GM19452 (cell line): ENCODE measurements around the gene MLIP.

Source experiments
- ATAC-seq: cut with Tn5 transposase; IDR thresholded peaks from one replicate; pipeline ENCODE4 v1.9.1; 2021; ENCODE audit not compliant: unreplicated experiment

MLIP gene

DNA sequence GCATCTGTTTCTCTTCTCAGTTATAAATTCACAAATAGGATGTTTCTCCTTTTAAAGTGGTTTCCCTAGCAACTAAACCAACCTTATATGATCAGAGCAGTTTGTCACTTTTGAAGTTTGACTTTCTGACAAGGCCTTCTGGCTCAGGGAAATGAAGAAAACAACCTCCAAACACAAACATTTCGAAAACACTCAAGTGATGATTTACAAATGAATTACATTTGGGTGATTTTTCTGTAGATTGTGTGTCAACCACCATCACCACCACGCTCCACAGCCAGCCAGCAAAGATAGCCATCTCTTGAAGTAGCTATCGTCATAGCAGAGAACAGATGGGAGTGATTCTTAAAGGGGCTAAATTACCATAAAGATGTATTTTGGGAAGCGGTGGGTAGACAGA, 16.5 kb upstream of the MLIP start:
- no peak for ATAC-seq

DNA sequence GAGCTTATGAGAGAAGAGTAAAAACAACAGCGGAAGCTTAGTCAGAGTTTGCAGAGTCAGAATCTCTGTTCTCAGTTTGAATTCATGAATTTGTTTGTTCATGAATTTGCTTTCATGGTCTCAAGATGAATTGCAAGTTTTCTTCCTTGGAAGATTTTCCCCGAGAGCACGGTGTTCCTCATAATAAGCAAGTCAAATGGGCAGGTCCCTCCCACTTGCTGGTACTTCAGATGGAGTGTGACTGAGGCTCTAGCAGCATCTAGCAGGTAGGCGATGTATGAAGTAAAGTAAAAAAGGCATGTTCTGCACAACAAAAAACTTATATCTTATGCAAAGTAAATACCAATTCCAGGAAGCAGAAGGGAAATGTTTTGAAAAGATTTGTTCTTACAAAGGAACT, 15.5 kb upstream of the MLIP start:
- no peak for ATAC-seq

DNA sequence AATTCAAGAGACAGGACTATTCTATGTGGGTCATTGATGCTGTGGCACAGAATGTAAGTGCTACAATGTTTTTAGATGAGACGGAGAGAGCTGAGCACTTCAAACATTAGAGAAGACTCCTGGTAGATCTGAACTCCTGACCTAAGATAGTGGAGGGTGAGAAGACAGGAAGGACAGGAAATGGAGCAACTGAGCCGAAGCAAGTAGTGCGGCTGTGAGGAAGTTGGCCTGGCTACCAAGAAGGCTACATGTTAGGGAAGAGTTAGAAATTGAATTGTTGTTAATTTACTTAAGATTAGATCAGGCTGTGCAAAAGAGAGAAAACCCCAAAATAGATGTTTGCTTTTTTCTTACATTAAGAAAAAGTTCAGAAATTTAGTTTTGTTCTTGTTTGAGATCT, 14.4 kb upstream of the MLIP start:
- ATAC-seq = no peak

DNA sequence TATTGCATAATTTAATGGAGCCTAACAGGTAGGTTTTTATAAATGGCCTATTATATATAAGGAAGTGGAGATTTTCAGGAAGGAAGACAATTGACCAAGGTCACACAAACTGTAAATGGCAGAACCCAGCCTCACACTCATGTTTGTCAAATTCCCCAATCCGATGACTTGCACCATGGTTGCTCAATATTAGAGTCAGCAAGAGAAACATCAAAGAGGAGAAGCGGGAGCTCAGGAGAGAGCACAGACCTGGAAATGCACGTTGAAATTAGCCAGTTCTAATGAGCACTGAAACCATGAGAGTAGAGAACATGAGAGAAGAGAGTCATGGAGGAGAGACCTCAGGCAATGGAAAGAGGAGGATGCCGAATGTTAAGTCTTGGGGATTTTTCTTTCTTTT, 13.5 kb upstream of the MLIP start:
- no peak for ATAC-seq

DNA sequence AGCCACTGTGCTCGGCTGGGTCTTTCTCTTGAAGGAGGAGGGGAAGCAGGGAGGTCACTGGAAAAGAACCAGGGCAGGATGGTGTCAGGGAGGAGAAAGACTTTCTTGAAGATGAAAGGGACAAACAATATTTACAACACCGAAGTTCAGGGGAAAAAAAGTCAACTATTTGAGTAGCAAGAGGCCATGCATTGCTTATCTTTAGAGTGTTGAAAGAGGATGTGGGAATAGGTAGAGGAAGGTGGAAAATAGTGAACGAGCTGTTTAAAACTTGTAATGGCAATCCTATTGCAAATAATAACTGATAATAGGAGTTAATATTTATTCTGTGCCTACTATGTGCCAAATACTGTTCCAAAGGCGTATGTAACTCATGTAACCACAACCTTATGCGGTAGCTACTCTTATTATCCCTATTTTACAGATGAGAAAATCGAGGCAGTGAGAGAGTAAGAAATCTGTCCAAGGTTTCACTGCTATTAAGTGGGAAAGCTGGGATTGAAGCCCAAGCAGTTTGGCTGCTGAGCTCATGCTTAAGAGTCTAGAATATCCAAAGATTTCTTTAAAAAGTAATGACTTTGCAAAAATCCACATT, 12.7 kb upstream of the MLIP start:
- ATAC-seq = no peak

DNA sequence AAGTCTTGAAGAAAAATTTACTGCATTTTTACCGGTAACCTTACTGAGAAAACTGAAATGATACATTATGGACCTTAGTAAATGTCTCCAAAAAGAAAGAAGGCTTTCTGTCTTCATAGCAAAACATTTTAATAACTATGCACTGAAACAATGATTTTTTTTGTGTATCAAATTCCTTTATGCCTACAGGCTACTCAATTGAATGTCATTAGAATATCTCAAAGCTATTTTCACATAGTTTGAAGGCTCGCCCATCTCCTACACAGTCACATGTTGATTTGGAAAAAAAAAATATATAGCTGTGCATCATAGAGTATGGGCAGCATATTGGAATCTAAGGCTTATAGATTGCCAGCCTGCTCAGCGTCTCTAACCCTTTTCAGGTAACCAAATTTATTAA, 12.0 kb upstream of the MLIP start:
- no peak for ATAC-seq

DNA sequence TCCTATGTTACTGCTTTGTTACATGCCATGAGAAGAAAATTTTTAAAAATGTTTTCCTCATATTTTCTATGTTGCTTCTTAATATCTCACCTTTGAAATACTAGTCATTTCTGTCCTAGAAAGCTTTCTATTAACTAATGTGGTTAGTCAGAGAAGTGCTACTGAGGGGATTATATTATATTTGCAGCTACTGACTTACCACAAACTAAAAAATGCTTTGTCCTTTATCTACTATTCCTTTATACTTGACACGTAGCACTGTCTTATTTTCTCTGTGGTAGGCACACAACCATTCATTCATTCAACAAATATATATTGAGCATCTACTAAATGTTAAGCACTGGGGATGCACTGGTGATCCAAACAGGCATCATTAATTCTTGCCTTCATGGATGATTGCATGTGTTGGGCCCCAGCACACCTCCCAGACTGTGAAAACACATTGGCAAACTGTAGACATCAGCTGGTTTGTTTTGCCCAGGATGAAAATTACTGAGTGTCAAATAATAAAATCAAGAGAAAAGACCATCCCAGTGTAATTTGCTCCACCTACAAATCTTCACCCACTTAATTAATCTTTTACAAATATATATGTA, 10.7 kb upstream of the MLIP start:
- peak; percentile 96 for ATAC-seq

DNA sequence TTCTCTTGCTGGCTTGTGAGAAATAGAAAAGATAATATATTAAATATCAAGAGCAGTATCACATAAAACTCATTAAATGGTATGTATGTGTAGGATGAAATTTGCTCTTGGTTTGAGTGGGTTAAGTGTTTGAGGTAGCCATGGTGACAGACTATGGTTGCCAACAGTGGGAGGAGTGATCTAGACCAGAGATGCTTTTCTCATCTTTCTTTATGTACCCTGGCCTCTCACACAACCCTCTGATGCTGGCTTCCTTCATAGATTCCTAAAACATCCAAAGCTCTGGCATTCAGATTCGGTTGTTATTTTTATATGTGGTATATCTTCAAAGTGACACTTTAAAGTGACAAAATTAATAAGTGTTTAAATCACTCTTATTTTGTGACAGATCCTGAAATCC, 9.0 kb upstream of the MLIP start:
- no peak for ATAC-seq

DNA sequence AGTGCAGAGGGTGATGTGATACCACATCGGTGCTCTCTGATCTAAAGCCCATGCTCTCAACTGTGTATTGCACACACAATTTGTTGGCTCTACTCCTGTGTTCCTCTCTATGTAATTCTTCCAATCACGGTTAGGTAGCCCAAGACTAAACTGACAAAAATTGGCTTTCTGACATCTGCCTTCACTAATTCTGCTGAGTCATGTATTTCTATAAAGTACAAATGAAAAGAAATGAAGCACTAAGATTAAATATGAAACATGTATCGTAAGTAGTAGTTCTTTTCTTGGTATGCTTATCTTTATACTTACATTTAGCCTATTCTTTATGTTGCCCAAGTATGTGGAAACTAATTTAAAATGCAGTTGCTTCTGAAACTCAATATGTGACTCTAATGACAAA, 7.7 kb upstream of the MLIP start:
- ATAC-seq = no peak

DNA sequence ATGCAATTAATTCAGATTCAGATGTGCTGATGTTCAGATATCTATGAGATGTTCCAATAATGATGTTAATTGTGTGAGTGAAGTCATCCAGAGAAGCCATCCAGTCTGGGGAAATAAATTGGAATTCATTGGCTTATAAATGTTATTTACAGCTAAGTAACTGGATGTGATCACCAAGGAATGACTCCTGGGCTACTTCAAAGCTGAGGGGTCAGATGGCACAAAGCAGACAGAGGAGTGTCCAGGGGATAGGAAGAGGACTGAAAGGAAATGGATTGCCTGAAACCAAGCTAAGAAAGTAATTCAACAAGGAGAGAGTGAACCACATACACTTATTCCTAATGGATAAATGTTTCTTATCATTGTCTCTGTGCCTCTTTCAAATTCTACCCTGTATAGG, 4.5 kb upstream of the MLIP start:
- no peak for ATAC-seq

DNA sequence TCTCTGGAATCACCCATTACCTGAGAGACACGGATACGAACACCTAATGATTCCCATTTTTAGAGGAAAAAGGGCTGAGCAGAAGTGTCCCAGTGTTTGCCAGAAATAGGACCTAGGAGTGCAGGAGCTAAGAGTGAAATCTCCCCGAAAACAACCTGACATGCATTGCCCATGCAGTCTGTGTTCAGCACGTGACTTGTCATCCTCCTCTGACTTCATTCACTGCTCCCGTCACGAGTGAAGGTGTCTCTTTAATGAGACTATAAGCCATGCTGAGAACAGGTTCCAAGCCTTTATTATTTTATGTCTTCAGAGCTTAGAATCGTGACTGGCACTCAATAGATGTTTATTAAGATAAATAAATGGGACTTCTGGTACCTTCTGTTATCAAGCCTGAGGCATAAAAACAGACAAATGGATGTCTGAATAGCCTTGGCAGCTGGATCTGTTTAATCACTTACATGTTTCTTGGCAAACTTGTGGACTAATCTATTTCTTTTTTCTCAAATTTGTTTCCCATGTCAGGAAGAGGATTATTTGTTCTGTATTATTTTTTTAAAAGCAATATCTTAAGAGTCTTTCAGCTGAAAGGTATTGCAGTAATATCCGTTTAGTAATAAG, 3.7 kb upstream of the MLIP start:
- no peak for ATAC-seq

DNA sequence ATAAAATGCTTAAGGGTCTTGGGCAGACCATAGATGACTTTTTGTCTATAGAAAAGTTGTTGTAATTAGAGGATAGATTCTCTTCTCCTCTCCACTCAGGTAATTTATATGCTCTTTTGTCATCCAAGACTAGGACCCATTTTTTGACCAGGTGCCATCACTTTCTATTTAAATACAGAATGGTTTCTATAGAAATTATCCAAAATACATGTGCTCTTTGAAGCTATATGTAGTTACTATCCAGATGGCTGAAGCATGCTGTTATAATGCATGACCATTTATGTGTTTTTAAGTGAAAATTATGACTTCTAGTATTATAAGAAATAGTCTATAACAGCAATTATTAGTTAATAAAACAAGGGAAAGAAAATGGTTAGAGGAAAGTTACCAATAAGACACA, 3.0 kb upstream of the MLIP start:
- no peak for ATAC-seq

DNA sequence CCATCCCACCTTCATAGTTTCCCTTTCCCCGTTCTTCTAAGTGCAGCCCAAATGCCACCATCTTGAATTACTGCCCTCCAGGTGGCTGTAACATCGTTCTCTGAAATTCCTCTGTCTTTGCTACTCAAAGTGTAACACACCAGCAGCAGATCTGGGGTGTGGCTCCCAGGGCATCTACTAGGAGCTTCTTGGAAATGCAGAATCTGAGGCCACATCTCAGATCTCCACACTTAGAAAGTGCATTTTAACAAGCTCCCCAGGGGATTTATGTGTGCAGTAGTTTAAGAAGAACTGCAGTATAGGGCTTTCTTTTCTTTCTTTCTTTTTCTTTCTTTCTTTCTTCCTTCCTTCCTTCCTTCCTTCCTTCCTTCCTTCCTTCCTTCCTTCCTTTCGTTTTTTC, 1.7 kb upstream of the MLIP start:
- no peak for ATAC-seq

DNA sequence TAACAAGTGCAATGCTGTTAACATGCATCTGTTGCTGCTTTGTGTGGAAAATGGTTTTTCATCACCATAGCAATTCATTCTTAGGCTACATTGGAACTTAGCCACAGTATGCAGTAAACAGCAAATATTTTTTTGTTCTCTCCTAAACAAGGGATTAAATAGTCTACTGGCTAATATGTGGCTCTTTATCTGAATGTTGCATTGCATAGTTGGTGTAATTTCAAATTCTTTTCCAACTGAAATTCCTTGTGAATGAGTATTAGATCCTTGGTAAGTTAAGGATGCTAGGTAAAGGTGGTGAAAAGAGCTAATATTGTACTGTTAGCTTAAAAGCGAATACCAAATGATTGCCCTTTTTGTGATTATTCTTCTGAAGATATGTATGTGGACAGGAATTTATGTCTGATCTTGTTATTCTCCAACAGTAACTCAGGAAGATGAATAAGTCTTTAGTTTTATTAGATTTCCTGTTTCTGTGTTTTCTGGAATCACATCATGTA, 958 bp downstream of the MLIP start:
- ATAC-seq = no peak

DNA sequence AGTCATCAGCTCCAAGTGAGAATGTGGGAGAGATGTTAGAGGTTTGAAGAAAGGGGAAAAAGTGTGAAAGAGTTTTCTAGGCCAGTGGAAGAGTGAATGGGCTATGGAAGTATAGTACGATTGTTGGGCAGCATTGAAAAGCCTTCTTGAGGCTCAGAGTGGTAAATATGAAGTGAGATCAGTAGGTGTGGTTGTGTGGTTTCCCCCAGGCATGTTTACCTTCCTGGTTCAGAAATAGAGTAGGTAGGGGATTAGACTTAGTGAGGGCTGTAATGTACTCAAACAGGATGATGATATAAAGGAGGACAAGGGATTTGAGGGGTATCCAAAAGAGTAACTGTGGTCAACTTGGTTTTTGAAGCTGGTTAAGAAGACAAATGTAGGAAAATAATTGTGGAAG, 3.7 kb downstream of the MLIP start:
- no peak for ATAC-seq

DNA sequence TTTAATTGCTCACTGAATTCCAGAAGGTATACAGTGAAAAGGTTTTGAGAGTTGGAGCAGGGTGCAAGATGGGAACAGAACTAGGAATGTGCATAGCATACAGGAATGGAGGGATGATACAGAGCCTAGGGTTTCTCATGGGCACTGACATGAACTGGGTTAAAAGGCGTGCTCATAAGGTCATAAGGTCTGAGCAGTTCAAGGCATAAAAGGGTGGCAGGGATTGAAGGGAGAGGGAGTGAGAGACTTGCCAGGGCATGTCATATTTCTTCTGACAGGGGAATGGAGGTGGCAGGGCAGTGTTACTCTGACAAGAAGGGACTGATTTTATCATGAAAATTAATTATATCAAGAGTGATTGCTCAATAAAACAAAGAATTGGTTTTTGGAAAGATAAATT, 4.7 kb downstream of the MLIP start:
- no peak for ATAC-seq

DNA sequence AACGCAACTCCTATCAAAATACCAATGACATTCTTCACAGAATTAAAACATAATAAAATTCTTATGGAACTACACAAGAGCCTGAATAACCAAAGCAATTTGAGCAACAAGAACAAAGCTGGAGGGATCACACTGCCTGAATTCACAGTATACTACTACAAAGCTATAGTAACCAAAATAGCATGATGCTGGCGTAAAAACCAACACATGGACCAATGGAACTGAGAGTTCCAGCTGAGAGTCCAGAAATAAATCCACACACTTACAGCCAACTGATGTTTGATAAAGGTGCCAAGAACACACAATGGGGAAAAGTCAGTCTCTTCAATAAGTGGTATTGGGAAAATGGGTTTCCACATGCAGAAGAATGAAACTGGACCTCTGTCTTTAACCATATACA, 6.9 kb downstream of the MLIP start:
- no peak for ATAC-seq

DNA sequence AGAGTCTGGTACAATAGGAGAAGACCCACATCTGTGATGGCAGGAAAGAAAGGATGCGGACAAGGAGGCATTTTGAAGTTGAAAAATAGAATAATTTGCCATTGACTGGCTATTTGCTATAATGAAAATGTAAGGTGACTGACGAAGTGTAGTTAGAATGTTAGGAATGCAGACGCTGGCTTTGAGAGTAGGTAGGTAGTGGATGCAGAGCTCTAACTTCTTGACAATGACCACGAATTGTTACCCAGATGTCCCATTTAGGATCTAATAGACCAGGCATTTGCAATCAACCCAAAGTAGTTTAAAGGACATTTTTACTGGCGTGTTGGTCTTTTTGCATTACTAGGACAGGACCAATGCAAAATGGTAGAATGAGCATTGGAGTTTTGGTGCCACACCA, 14.2 kb downstream of the MLIP start:
- no peak for ATAC-seq

DNA sequence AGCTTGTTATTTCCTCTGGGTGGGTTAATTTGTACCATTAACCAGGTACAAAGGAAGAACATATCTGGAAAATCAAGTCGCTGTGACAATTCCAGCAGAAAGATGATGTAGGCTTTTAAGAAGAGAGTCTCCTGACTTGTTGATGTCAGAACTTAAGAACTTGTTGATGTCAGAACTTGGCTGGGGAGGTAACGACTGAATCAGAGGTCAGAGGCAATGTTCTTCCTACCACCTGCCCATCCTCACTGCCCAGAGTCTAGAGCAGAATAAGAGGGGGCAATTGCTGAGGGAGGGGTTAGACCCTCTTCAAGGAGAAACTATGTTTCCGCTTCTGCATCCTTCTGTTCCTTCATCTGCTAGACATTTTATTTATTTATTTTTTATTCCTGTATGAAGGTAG, 18.9 kb downstream of the MLIP start:
- no peak for ATAC-seq

DNA sequence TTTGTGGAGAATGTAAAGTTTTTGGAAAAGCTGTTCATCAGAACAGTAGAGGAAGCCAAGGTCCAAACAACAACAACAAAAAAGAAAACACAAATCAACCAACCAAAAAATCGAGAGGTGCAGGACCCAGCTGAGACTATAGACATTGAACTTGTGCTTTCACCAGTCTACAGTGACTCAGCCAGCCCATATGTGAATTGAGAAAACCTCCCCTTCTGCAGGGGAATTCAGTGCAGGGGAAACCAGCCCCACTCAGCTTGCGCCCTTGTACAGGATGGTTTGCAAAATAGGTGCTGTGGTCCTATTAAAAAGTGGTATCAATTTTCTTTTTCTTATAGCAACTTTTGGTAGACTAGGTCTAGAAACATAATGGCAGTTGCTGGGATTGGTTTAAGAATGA, 21.3 kb downstream of the MLIP start:
- no peak for ATAC-seq

DNA sequence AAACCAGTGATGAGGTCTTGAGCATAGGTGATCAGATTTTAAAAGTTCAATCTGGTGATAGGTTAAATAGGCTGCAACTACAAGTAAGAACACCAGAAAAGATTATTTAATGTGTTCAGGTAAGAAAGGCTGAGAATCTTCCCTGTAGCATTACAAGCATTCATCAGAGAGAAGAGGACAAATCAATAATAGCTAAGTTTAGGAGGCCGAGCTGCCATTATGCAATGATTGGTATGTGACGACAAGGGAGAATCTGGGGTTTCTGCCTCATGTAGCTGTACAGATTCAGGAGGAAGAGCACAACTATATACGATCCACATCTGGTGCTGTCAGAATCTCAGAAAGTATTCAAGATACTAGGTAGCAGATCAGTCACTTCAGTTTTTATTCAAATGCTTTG, 21.9 kb downstream of the MLIP start:
- no peak for ATAC-seq

DNA sequence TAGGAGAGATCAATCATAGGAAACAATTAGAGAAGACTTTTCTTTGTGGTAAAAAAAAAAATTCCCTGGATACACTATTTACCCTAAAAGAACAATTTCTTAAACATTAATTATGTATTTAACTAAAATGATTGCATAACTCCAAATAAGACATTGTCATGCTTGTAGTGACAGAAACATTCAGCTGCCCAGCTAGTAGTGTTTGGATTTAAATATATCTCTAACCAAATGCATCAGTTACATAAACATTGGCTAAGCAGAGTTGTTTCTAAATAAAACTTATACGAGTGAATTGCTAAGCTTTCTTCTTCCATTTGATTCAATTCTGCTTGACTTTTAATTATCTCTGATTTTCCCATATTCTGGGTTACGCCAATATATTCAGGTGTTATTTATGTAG, 23.7 kb downstream of the MLIP start:
- no peak for ATAC-seq
